A549 (cell line): ENCODE measurements around the gene ESRRG. TPM values are rescaled to one million over a fixed set of nuclear protein-coding genes. Genes with fewer than 3 reads are reported as not detected.
A peak's percentile ranks its signal among the peaks of the same experiment; 100 is the strongest.

Experiments
- ATAC-seq, 2 experiments: fragments of 200-7000 bp in 1 of 2; fragments of >200 bp in 1 of 2; cut with Nextera tagmentation in 1 of 2; cut with Tn5 transposase in 1 of 2; 3 replicates each; pipeline versions ENCODE4 v1.8.0 to v1.9.1; 2018 to 2020; ENCODE audit warnings: mild to moderate bottlenecking in 1 of 2, moderate library complexity in 1 of 2
- CTCF ChIA-PET: fragments of 300-600 bp; sonication (Branson Sonifier 250); formaldehyde crosslinking; extraction: SDS; loops from one replicate; lab custom pipeline; 2021; ENCODE audit warnings: antibody characterized with exemption, inconsistent platforms; lab: Yijun Ruan, JAX
- POLR2A ChIA-PET: fragments of 350-600 bp; formaldehyde crosslinking; extraction: SDS; loops from one replicate; lab custom pipeline; 2021; ENCODE audit warnings: antibody characterized with exemption, inconsistent platforms; lab: Yijun Ruan, JAX
- DNase-seq, 2 experiments: peaks; one replicate each; pipeline versions ENCODE4 v3.0.0 to v3.0.0-alpha.2; 2011 to 2016; ENCODE audit warnings: low read depth in 1 of 2, low spot score in 1 of 2
- FAIRE-seq: peaks from 2 replicates; lab custom pipeline; 2011; peaks lifted over from hg19 to GRCh38; lab: Jason Lieb, UNC
- H3K27ac ChIP-seq, 2 experiments: fragments of >200 bp; sonication (Bioruptor Twin); formaldehyde crosslinking; 3 replicates each; pipeline ENCODE4 v1.5.1; 2016 to 2017
- H3K4me1 ChIP-seq: fragments of >200 bp; sonication (Bioruptor Twin); formaldehyde crosslinking; 3 replicates; pipeline ENCODE4 v1.6.1; 2016
- H3K4me2 ChIP-seq: fragments of >200 bp; sonication (Bioruptor Twin); formaldehyde crosslinking; 3 replicates; pipeline ENCODE4 v1.6.1; 2016
- H3K4me3 ChIP-seq: fragments of >200 bp; sonication (Bioruptor Twin); formaldehyde crosslinking; 3 replicates; pipeline ENCODE4 v1.5.1; 2016
- H3K9me3 ChIP-seq: fragments of >200 bp; sonication (Bioruptor Twin); formaldehyde crosslinking; 3 replicates; pipeline ENCODE4 v1.6.1; 2016
- CBX2 ChIP-seq: fragments of 200-600 bp; sonication (generic); IDR thresholded peaks from 2 replicates; pipeline ENCODE4 v1.6.1; 2016; ENCODE audit warnings: low read depth, mild to moderate bottlenecking, borderline replicate concordance
- CBX8 ChIP-seq: fragments of 200-600 bp; sonication (generic); IDR thresholded peaks from 2 replicates; pipeline ENCODE4 v1.6.1; 2016
- EHF ChIP-seq: fragments of 250-450 bp; sonication (Bioruptor Pico); IDR thresholded peaks from 2 replicates; pipeline ENCODE4 v1.5.0; 2020; ENCODE audit warnings: mild to moderate bottlenecking
- EP300 ChIP-seq, 2 experiments: fragments of >200 bp; sonication (Bioruptor Twin); formaldehyde crosslinking; IDR thresholded peaks; 2 replicates in 1 of 2; 3 replicates in 1 of 2; pipeline ENCODE4 v1.6.1; 2016 to 2017
- GATA3 ChIP-seq: IDR thresholded peaks from 2 replicates; pipeline ENCODE4 v1.6.1; 2012; ENCODE audit warnings: borderline replicate concordance
- HDAC2 ChIP-seq: fragments of 200-600 bp; sonication (generic); IDR thresholded peaks from 2 replicates; pipeline ENCODE4 v1.6.1; 2016
- HOXA7 ChIP-seq: fragments of 250-450 bp; sonication (Bioruptor Pico); IDR thresholded peaks from 2 replicates; pipeline ENCODE4 v1.5.0; 2020; ENCODE audit warnings: mild to moderate bottlenecking, moderate library complexity
- KDM1A ChIP-seq: fragments of 200-600 bp; sonication (generic); IDR thresholded peaks from 2 replicates; pipeline ENCODE4 v1.6.1; 2016; ENCODE audit warnings: low read depth, mild to moderate bottlenecking
- KDM5A ChIP-seq: fragments of 200-600 bp; sonication (generic); IDR thresholded peaks from 2 replicates; pipeline ENCODE4 v1.6.1; 2016; ENCODE audit warnings: antibody characterized with exemption, mild to moderate bottlenecking
- MAFK ChIP-seq: fragments of 450-650 bp; IDR thresholded peaks from 2 replicates; pipeline ENCODE4 v1.6.1; 2014; ENCODE audit not compliant: partially characterized antibody
- MAZ ChIP-seq: fragments of 150-350 bp; IDR thresholded peaks from 2 replicates; pipeline ENCODE4 v1.6.1; 2014; ENCODE audit warnings: antibody characterized with exemption, low read depth, low read length, borderline replicate concordance
- POLR2AphosphoS2 ChIP-seq: conservative IDR thresholded peaks from 2 replicates; pipeline ENCODE4 v1.6.1; 2012; ENCODE audit warnings: low read length, improper control_type of control experiment, inconsistent platforms
- REST ChIP-seq: fragments of 200-600 bp; sonication (generic); IDR thresholded peaks from 2 replicates; pipeline ENCODE4 v1.6.1; 2016; ENCODE audit warnings: antibody characterized with exemption, mild to moderate bottlenecking, moderate library complexity
- RNF2 ChIP-seq: fragments of 200-600 bp; sonication (generic); IDR thresholded peaks from 2 replicates; pipeline ENCODE4 v1.6.1; 2016; ENCODE audit warnings: low read depth, mild to moderate bottlenecking, antibody characterized with exemption, moderate library complexity, borderline replicate concordance
- SREBF2 ChIP-seq: fragments of 450-650 bp; IDR thresholded peaks from 2 replicates; pipeline ENCODE4 v1.6.1; 2014; ENCODE audit warnings: mild to moderate bottlenecking, moderate library complexity
- ZC3H11A ChIP-seq: fragments of 450-650 bp; IDR thresholded peaks from 2 replicates; pipeline ENCODE4 v1.6.1; 2014; ENCODE audit warnings: antibody characterized with exemption, mild to moderate bottlenecking
- ZNF302 ChIP-seq: fragments of 250-450 bp; sonication (Bioruptor Pico); IDR thresholded peaks from 2 replicates; pipeline ENCODE4 v1.9.0; 2021; ENCODE audit warnings: inconsistent platforms, mild to moderate bottlenecking, moderate library complexity
- WGBS: methylation state at CpG from one replicate; pipeline ENCODE4 v1.1.6; 2017; ENCODE audit errors: missing lambda C conversion rate; 5-methylcytosine and 5-hydroxymethylcytosine counted together
- polyA plus RNA-seq, 4 experiments: library from polyadenylated mRNA; depleted of rRNA in 3 of 4; stranded (reverse); fragments of >200 nt; fragmentation: RNase III in 1 of 4; extraction: RNeasy Plus Mini Kit Qiagen cat#74134 plus additional on column Dnase treatment in 1 of 4; gene quantifications; 2 replicates in 3 of 4; 3 replicates in 1 of 4; pipeline ENCODE4 v1.2.3, GENCODE V29; 2011 to 2017
- TF ChIP-seq, protein P1 (sequence below): fragments of >200 bp; sonication (Bioruptor Twin); formaldehyde crosslinking; IDR thresholded peaks from 2 replicates; pipeline ENCODE4 v1.6.1; 2016
- TF ChIP-seq, protein P2 (sequence below): fragments of 250-450 bp; sonication (Bioruptor Pico); IDR thresholded peaks from 2 replicates; pipeline ENCODE4 v1.5.0; 2021; ENCODE audit warnings: mild to moderate bottlenecking, moderate library complexity, borderline replicate concordance
- TF ChIP-seq, protein P3 (sequence below): fragments of >200 bp; sonication (Bioruptor Twin); formaldehyde crosslinking; IDR thresholded peaks from 3 replicates; pipeline ENCODE4 v1.5.1; 2016
- TF ChIP-seq, protein P4 (sequence below): fragments of 150-350 bp; IDR thresholded peaks from 2 replicates; pipeline ENCODE4 v1.6.1; 2014; ENCODE audit warnings: low read depth, mild to moderate bottlenecking, low read length
- TF ChIP-seq, protein P5 (sequence below): fragments of >200 bp; sonication (Bioruptor Twin); formaldehyde crosslinking; IDR thresholded peaks from 3 replicates; pipeline ENCODE4 v1.6.1; 2016

ESRRG gene
- polyA plus RNA-seq, 2 of the 4 experiments (the other 2 are of a cell fraction) = 0.09 TPM; not detected in 1

- TF ChIP-seq MAFK = no peak
- TF ChIP-seq CBX8 = 0 out of 2 replicates have a peak, but pooled peaks have one; percentile 13
- no peak for ATAC-seq
- 0 out of 3 replicates have a peak, but pooled peaks cover 4% of the 10 kb centered on the region for H3K4me1 ChIP-seq
- FAIRE-seq = no peak
- no peak overlapping the region for H3K4me2 ChIP-seq
- H3K4me3 ChIP-seq = no peak overlapping the region
- CTCF ChIA-PET = no interaction called here
- H3K9me3 ChIP-seq = no peaks in the 10 kb centered on the region
- no peak for DNase-seq
- no peak overlapping the region for H3K27ac ChIP-seq
- WGBS = 33% methylated on average over 5 of the region's 5 CpGs
- POLR2A ChIA-PET = no interaction called here
Measured at GRCh38 chr1:216721062-216721461, 2.2 kb downstream of the ESRRG start.

DNA sequence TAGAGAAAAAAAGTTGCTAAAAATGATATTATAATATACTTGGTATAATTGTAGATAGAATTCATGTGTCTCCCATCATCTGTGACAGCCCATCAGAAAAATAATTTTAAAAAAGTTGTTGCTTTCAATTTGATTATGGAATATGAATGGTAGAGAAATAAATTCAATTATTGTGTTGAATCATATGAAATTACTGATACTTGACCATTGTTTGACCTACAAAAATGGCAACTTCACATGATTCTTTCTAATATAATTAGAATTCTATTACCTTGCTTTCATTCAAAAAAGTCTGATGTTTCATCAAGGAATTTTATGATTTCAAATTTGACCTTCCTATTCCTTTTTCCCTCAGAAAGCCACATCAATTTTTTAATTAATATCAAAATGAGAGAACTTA is 11.5 kb downstream of the ESRRG start:
- no peak for TF ChIP-seq RNF2
- TF ChIP-seq GATA3 = no peak
- no peak for TF ChIP-seq CBX2
- no peak for TF ChIP-seq ZC3H11A
- H3K4me1 ChIP-seq = no peaks in the 10 kb centered on the region
- FAIRE-seq = no peak

GRCh38 chr1:216710598-216711333 is 12.5 kb downstream of the ESRRG start:
- no peaks in the 10 kb centered on the region for H3K4me1 ChIP-seq
- FAIRE-seq = no peak
- H3K27ac ChIP-seq = no peak overlapping the region
- POLR2A ChIA-PET = no interaction called here
- no peaks in the 10 kb centered on the region for H3K9me3 ChIP-seq
- 29% methylated on average over 15 of the region's 15 CpGs for WGBS
- no peak for DNase-seq
- H3K4me2 ChIP-seq = no peak overlapping the region
- no peak overlapping the region for H3K4me3 ChIP-seq
- no peak for ATAC-seq
- no peak for TF ChIP-seq KDM1A
- no peak for TF ChIP-seq REST
- TF ChIP-seq, protein P1, sequence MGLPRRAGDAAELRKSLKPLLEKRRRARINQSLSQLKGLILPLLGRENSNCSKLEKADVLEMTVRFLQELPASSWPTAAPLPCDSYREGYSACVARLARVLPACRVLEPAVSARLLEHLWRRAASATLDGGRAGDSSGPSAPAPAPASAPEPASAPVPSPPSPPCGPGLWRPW = no peak
- no peak for TF ChIP-seq ZNF302 (CRISPR knock-in tag)
- no peak for TF ChIP-seq KDM5A
- no peak for TF ChIP-seq EHF
- TF ChIP-seq, protein P2, sequence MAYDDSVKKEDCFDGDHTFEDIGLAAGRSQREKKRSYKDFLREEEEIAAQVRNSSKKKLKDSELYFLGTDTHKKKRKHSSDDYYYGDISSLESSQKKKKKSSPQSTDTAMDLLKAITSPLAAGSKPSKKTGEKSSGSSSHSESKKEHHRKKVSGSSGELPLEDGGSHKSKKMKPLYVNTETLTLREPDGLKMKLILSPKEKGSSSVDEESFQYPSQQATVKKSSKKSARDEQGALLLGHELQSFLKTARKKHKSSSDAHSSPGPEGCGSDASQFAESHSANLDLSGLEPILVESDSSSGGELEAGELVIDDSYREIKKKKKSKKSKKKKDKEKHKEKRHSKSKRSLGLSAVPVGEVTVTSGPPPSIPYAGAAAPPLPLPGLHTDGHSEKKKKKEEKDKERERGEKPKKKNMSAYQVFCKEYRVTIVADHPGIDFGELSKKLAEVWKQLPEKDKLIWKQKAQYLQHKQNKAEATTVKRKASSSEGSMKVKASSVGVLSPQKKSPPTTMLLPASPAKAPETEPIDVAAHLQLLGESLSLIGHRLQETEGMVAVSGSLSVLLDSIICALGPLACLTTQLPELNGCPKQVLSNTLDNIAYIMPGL = no peak
- no peak for TF ChIP-seq HDAC2
- TF ChIP-seq HOXA7 (CRISPR knock-in tag) = no peak
- no peak for TF ChIP-seq EP300 (IDR thresholded peaks at IDR 0.05)
- TF ChIP-seq SREBF2 = no peak
- TF ChIP-seq, protein P3, sequence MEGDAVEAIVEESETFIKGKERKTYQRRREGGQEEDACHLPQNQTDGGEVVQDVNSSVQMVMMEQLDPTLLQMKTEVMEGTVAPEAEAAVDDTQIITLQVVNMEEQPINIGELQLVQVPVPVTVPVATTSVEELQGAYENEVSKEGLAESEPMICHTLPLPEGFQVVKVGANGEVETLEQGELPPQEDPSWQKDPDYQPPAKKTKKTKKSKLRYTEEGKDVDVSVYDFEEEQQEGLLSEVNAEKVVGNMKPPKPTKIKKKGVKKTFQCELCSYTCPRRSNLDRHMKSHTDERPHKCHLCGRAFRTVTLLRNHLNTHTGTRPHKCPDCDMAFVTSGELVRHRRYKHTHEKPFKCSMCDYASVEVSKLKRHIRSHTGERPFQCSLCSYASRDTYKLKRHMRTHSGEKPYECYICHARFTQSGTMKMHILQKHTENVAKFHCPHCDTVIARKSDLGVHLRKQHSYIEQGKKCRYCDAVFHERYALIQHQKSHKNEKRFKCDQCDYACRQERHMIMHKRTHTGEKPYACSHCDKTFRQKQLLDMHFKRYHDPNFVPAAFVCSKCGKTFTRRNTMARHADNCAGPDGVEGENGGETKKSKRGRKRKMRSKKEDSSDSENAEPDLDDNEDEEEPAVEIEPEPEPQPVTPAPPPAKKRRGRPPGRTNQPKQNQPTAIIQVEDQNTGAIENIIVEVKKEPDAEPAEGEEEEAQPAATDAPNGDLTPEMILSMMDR = no peak
- no peak for TF ChIP-seq POLR2AphosphoS2
- TF ChIP-seq, protein P4, sequence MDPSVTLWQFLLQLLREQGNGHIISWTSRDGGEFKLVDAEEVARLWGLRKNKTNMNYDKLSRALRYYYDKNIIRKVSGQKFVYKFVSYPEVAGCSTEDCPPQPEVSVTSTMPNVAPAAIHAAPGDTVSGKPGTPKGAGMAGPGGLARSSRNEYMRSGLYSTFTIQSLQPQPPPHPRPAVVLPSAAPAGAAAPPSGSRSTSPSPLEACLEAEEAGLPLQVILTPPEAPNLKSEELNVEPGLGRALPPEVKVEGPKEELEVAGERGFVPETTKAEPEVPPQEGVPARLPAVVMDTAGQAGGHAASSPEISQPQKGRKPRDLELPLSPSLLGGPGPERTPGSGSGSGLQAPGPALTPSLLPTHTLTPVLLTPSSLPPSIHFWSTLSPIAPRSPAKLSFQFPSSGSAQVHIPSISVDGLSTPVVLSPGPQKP = no peak
- TF ChIP-seq, protein P5, sequence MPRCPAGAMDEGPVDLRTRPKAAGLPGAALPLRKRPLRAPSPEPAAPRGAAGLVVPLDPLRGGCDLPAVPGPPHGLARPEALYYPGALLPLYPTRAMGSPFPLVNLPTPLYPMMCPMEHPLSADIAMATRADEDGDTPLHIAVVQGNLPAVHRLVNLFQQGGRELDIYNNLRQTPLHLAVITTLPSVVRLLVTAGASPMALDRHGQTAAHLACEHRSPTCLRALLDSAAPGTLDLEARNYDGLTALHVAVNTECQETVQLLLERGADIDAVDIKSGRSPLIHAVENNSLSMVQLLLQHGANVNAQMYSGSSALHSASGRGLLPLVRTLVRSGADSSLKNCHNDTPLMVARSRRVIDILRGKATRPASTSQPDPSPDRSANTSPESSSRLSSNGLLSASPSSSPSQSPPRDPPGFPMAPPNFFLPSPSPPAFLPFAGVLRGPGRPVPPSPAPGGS = no peak
- TF ChIP-seq MAZ = no peak
- CTCF ChIA-PET = no interaction called here

More for the DNA sequence above, 11.5 kb downstream of the ESRRG start:
- no peak for ATAC-seq
- CTCF ChIA-PET = no interaction called here
- Histone ChIP-seq H3K9me3 (no peaks in the 10 kb centered on the region), H3K27ac (no peak overlapping the region), H3K4me3 (no peak overlapping the region), H3K4me2 (no peak overlapping the region)
- POLR2A ChIA-PET = no interaction called here
- DNase-seq = no peak
